Kidney epithelial cell (primary cell): ENCODE data around the gene ZBTB47. TPM values are rescaled to one million over a fixed set of nuclear protein-coding genes. Genes with fewer than 3 reads are reported as not detected.

Source experiments
- DNase-seq: peaks from one replicate; pipeline ENCODE4 v3.0.0-alpha.2; 2010; ENCODE audit warnings: low read depth
- H3K27me3 ChIP-seq: 2 replicates; pipeline ENCODE4 v1.6.0; 2011; ENCODE audit warnings: low read length; ENCODE audit not compliant: control insufficient read depth, insufficient read depth
- H3K36me3 ChIP-seq: 2 replicates; pipeline ENCODE4 v1.5.1; 2011; ENCODE audit warnings: low read length; ENCODE audit not compliant: control insufficient read depth, insufficient read depth
- H3K4me3 ChIP-seq: 2 replicates; pipeline ENCODE4 v1.5.1; 2011; ENCODE audit warnings: low read depth, mild to moderate bottlenecking, control low read depth, low read length
- CTCF ChIP-seq: IDR thresholded peaks from 2 replicates; pipeline ENCODE4 v1.5.1; 2011; ENCODE audit warnings: mild to moderate bottlenecking, moderate library complexity, low read length, control low read depth, inconsistent platforms; ENCODE audit not compliant: insufficient read depth, poor library complexity, severe bottlenecking
- total RNA-seq: library from RNA; depleted of rRNA; stranded (reverse); fragments of >200 nt; gene quantifications from 2 replicates; pipeline ENCODE4 v1.2.3, GENCODE V29; 2015

Gene ZBTB47
- total RNA-seq, 1 donor from 2014 or later, result 8.8 TPM

- no peak overlapping the region for H3K4me3 ChIP-seq
- no peak for DNase-seq
- H3K27me3 ChIP-seq, result peaks cover 3% of the 10 kb centered on the region
- no peaks in the 10 kb centered on the region for H3K36me3 ChIP-seq
- TF ChIP-seq CTCF, result no peak
These were observed 10.3 kb downstream of the ZBTB47 start for GRCh38 chr3:42663581-42664437.

GRCh38 chr3:42664438-42664803 lies 10.9 kb downstream of the ZBTB47 start:
- DNase-seq, result no peak
- TF ChIP-seq CTCF, result no peak
- H3K4me3 ChIP-seq, result no peak overlapping the region
- H3K27me3 ChIP-seq, result peaks cover 3% of the 10 kb centered on the region
- no peaks in the 10 kb centered on the region for H3K36me3 ChIP-seq

DNA sequence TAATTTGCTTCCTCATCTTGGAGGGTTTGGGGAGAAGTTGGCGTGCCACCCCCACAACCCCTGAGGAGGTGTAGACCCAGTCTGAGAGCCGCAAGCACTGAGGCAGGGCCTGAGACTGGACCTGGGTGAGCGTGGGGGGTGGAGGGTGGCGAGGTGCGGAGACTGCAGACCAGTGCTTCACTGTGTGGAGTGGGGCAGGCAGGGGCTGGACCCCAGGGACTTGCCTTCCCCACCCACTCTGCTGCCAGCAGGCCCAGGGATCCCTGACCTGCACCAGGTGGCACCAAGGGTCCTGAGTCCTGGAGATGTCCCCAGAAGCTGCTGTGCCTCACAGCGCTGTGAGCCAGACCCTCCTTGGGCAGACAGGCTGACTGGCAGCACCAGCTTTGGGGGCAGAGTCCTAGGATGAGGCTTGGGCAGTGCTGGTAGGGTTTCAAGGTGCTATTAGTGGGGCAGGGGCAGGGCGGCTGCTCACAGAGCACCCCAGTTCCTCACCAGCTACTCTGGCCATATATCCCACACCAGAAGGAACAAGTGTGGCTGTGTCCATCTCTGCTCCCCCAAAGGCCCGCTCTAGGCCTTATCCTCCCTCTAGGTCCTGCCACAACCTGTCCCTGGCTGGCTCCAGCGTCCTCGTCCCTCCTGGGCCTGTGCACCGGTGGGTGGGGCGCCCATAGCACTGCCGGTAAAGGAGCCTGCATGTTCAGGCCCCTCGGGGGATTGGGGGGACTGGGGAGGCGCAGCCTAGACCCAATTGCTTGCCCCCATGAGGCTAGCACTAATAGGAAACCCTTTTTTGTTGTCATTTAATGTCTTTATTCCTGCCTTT lies 11.8 kb downstream of the ZBTB47 start:
- no peak for DNase-seq
- no peaks in the 10 kb centered on the region for H3K36me3 ChIP-seq
- TF ChIP-seq CTCF, result no peak
- no peak overlapping the region for H3K4me3 ChIP-seq
- peaks cover 3% of the 10 kb centered on the region for H3K27me3 ChIP-seq

- Histone ChIP-seq H3K36me3 (no peaks in the 10 kb centered on the region), H3K27me3 (peaks cover 3% of the 10 kb centered on the region), H3K4me3 (no peak overlapping the region)
- no peak for DNase-seq
- no peak for TF ChIP-seq CTCF
These were observed 12.5 kb downstream of the ZBTB47 start for GRCh38 chr3:42666022-42666421.

- no peak for TF ChIP-seq CTCF
- peaks cover 3% of the 10 kb centered on the region for H3K27me3 ChIP-seq
- H3K4me3 ChIP-seq, result no peak overlapping the region
- no peaks in the 10 kb centered on the region for H3K36me3 ChIP-seq
- DNase-seq, result no peak
These were observed 13.1 kb downstream of the ZBTB47 start for GRCh38 chr3:42666577-42666998.
